Adrenal gland (tissue), 5 donors: ENCODE results near the gene OTULIN.

ENCODE experiments used
- POLR2A ChIP-seq, 2 donors: fragments of 450-650 bp; IDR thresholded peaks; one replicate each; pipeline ENCODE4 v1.6.1; 2017; ENCODE audit warnings: antibody characterized with exemption in 2 of 2, mild to moderate bottlenecking in 2 of 2, moderate library complexity in 1 of 2
- TF ChIP-seq, protein P1 (sequence below), 6 experiments: fragments of 450-650 bp in 4 of 6; fragments of 200-600 bp in 2 of 6; sonication (generic) in 1 of 6; IDR thresholded peaks; 1 replicate in 5 of 6; 2 replicates in 1 of 6; pipeline versions ENCODE4 v1.5.1 to v1.8.0; 2016 to 2021; ENCODE audit warnings: antibody characterized with exemption in 6 of 6, mild to moderate bottlenecking in 2 of 6, moderate library complexity in 1 of 6
- donor health status: DM: no; HTN: no; CAD: no.

DNA sequence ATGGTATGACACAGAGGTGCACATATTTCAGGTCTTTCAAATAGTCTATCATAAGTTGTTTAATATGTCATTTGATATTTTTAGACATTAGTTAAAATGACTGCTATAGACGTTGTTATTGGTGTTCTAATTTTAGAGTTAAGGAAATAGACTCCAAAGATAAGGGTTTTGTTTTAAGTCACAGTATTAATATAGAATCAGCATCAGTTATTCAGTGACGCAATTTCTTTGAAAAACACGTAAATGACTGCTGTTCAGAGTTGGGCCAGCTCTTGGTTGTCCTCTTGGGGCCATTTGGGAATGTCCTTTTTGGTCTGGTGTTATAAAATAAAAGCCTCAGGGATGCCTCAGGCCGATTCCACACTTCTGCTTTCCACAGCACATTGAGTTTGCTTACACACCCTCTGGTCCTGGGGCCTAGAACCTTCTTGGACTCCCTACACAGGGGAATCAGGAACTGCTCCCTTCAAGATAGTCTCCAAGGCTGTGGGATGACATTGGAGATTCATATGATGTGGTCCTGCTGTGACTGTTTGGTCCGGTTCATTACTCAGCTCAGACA is 14.3 kb downstream of the OTULIN start:
- no peak for TF ChIP-seq POLR2A (IDR thresholded peaks at IDR 0.05)
- TF ChIP-seq, protein P1, sequence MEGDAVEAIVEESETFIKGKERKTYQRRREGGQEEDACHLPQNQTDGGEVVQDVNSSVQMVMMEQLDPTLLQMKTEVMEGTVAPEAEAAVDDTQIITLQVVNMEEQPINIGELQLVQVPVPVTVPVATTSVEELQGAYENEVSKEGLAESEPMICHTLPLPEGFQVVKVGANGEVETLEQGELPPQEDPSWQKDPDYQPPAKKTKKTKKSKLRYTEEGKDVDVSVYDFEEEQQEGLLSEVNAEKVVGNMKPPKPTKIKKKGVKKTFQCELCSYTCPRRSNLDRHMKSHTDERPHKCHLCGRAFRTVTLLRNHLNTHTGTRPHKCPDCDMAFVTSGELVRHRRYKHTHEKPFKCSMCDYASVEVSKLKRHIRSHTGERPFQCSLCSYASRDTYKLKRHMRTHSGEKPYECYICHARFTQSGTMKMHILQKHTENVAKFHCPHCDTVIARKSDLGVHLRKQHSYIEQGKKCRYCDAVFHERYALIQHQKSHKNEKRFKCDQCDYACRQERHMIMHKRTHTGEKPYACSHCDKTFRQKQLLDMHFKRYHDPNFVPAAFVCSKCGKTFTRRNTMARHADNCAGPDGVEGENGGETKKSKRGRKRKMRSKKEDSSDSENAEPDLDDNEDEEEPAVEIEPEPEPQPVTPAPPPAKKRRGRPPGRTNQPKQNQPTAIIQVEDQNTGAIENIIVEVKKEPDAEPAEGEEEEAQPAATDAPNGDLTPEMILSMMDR (IDR thresholded peaks at IDR 0.05), result no peak
